Vagina (tissue), 2 donors: ENCODE results near the gene STAT6. TPM values are rescaled to one million over a fixed set of nuclear protein-coding genes. Genes with fewer than 3 reads are reported as not detected.
A peak's percentile ranks its signal among the peaks of the same experiment; 100 is the strongest.

Experiments
- DNase-seq, 2 donors: peaks; one replicate each; pipeline ENCODE4 v3.0.0-alpha.2; 2017; ENCODE audit errors: extremely low spot score in 2 of 2
- H3K27ac ChIP-seq: fragments of 200-600 bp; sonication (generic); one replicate; pipeline ENCODE4 v1.5.1; 2019
- H3K27me3 ChIP-seq: fragments of 200-600 bp; sonication (generic); one replicate; pipeline ENCODE4 v1.5.1; 2019
- H3K36me3 ChIP-seq, 2 donors: fragments of 200-600 bp; sonication (generic); one replicate each; pipeline ENCODE4 v1.5.1; 2017 to 2019
- H3K4me1 ChIP-seq: fragments of 200-600 bp; sonication (generic); one replicate; pipeline ENCODE4 v1.5.1; 2019
- H3K4me3 ChIP-seq, 2 donors: fragments of 200-600 bp; sonication (generic); 1 replicate in 1 of 2; 2 replicates in 1 of 2; pipeline ENCODE4 v1.5.1; 2016 to 2019
- H3K9me3 ChIP-seq: fragments of 200-600 bp; sonication (generic); one replicate; pipeline ENCODE4 v1.5.1; 2019
- POLR2A ChIP-seq, 2 donors: fragments of 450-650 bp; IDR thresholded peaks; one replicate each; pipeline ENCODE4 v1.6.1; 2017; ENCODE audit warnings: antibody characterized with exemption in 2 of 2, mild to moderate bottlenecking in 2 of 2, moderate library complexity in 2 of 2
- POLR2AphosphoS5 ChIP-seq, 2 donors: sonication (generic); formaldehyde crosslinking; IDR thresholded peaks; one replicate each; pipeline ENCODE4 v1.9.0; 2017; ENCODE audit warnings: antibody characterized with exemption in 2 of 2, mild to moderate bottlenecking in 2 of 2, low read depth in 1 of 2; ENCODE audit not compliant: insufficient read depth in 1 of 2
- intact Hi-C: fragments of 100-400 bp; cut with DNase I; formaldehyde crosslinking; loops from one replicate; pipeline ENCODE4 v1.15.1; 2023
- total RNA-seq: library from RNA; depleted of rRNA; stranded (reverse); fragments of >200 nt; gene quantifications from one replicate; pipeline ENCODE4 v1.2.3, GENCODE V29; 2016
- TF ChIP-seq, protein P1 (sequence below), 3 experiments: fragments of 450-650 bp in 2 of 3; fragments of 200-600 bp in 1 of 3; sonication (generic) in 1 of 3; IDR thresholded peaks; one replicate each; pipeline ENCODE4 v1.5.1; 2017 to 2019; ENCODE audit warnings: antibody characterized with exemption in 3 of 3, mild to moderate bottlenecking in 2 of 3, moderate library complexity in 2 of 3

STAT6 gene
- total RNA-seq, 1 donor from 2014 or later, result 146 TPM

DNA sequence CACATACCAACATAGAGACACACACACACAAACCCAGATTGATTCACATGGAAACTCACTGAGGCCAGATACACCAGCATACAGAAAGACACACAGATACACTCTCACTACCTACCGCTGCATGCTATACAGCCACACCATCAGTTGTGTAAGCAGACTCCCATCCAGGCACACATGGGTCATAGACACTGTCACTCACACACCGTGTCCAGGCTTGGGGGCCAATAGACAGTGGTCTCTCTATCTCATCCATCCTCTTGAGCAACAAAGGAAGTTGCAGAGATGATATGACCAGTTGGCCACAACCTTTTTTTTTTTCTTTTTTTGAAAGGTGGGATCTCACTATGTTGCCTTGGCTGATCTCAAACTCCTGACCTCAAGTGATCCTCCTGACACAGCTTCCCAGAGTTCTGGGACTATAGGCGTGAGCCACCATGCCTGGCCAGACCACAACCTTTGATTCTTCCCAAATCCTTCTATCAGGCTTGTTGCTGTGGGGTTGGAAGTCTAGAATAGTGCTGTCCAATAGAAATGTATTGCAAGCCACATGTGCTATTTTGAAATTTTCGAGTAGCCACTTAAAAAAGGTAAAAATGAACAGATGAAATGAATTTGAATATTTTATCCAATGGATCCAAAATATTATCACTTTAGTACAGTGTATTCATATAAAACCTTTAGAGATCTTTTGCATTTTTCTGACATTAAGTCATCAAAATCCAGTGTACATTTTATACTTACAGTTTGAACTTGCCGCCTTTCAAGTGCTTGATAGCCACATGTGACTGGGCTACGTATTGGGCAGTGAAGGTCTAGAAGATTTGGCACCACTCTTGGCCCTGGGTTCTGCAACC, 28.9 kb upstream of the STAT6 start:
- Histone ChIP-seq H3K4me1 (peaks cover 86% of the 10 kb centered on the region), H3K27ac (peak overlapping the region; percentile 99), H3K4me3 (no peak overlapping the region), H3K9me3 (no peaks in the 10 kb centered on the region), H3K36me3 (peaks cover 0 to 53% of the 10 kb centered on the region in 2 donors), H3K27me3 (no peaks in the 10 kb centered on the region)
- TF ChIP-seq POLR2AphosphoS5 (IDR thresholded peaks at IDR 0.05; ENCODE audit: insufficient read depth in 1 of 2, low read depth in 1 of 2) (no peak), POLR2A (IDR thresholded peaks at IDR 0.05) (no peak)
- TF ChIP-seq, protein P1, sequence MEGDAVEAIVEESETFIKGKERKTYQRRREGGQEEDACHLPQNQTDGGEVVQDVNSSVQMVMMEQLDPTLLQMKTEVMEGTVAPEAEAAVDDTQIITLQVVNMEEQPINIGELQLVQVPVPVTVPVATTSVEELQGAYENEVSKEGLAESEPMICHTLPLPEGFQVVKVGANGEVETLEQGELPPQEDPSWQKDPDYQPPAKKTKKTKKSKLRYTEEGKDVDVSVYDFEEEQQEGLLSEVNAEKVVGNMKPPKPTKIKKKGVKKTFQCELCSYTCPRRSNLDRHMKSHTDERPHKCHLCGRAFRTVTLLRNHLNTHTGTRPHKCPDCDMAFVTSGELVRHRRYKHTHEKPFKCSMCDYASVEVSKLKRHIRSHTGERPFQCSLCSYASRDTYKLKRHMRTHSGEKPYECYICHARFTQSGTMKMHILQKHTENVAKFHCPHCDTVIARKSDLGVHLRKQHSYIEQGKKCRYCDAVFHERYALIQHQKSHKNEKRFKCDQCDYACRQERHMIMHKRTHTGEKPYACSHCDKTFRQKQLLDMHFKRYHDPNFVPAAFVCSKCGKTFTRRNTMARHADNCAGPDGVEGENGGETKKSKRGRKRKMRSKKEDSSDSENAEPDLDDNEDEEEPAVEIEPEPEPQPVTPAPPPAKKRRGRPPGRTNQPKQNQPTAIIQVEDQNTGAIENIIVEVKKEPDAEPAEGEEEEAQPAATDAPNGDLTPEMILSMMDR (IDR thresholded peaks at IDR 0.05), result no peak
- no peak for DNase-seq
- intact Hi-C loops, result no loop called here

DNA sequence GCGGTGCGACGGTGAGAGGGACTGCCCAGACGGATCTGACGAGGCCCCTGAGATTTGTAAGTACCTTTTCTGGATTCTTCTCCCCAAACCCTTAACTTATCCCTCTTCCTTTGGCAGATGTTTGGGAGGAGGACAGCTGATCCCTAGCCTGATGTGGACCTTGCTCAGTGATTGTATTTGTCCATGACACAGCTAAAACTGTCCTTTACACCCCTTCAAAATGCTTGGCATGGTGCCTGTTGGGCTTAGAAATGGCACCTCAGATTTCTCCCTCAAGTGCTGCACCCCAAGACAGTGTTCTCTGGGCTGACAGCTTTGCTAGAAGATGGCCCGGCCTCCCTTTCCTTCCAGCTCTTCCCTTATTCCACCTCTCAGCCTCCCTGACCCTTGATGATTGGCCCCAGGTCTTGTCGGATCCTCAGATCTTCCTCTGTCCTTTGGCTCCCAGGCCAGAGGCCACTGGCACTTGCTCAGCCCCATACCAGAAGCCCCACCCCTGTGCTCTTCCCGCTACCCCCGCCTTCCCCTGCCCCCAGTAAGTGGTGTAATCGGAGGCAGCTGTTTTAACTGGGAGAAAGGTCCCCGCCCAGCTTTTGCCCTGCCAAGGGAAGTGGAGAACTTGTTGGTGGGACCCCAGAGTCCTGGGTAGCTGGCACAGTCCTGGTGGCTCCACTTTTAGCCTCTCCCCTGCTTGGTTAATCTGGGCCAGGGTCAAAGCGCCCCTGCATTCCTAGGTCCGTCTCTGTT, 27.5 kb upstream of the STAT6 start:
- H3K9me3 ChIP-seq, result no peaks in the 10 kb centered on the region
- peak overlapping the region; percentile 99 for H3K27ac ChIP-seq
- H3K4me1 ChIP-seq, result peaks cover 93% of the 10 kb centered on the region
- TF ChIP-seq POLR2A (IDR thresholded peaks at IDR 0.05) (no peak), POLR2AphosphoS5 (IDR thresholded peaks at IDR 0.05; ENCODE audit: insufficient read depth in 1 of 2, low read depth in 1 of 2) (peak in 1 of 2 donors; percentile 52)
- TF ChIP-seq, protein P1 (IDR thresholded peaks at IDR 0.05), result no peak
- peaks cover 0 to 40% of the 10 kb centered on the region in 2 donors for H3K36me3 ChIP-seq
- no peaks in the 10 kb centered on the region for H3K27me3 ChIP-seq
- intact Hi-C loops, result no loop called here
- DNase-seq, result no peak
- no peak overlapping the region for H3K4me3 ChIP-seq

DNA sequence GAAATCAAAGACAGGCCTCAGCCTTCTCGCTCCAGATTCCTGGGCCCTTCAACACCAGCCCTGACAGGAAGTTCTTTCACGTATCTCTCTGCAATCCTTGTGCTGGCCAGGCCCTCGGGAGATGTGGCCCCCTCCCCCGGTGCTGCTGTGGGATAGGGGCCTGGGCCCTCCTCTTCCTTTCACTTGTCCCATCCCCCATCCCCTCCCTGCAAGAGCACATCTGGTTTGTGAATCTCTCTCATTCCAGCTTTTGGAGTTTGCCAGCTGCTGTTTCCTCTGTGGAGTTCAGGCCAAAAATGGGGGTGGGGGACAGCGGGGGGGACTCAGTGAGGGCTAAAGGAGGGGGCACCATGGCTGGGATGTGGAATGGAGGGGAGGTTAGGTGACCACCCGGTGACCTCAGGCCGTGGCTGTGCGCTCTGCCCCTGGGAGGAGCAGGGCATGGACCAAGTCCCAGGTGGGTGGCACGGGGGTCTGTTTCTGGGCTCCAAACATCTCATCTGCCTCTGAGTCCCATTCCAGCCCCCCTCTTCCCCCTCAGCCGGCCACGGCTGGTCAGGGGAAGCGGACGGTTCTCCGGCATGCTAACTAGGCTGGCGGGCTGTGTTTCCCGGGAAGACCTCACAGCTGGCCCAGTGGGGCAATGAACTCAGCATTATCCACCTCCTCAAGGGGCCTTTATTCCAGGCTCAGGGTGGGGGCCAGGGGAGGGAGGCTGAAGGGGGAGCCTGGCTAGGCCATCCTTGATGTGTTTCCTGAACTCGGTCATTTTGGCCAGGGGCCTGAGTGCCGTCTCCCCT, 24.6 kb upstream of the STAT6 start:
- peak overlapping the region; percentile 99 for H3K27ac ChIP-seq
- peak in 1 of 2 donors; percentile 88 for DNase-seq
- no peaks in the 10 kb centered on the region for H3K27me3 ChIP-seq
- intact Hi-C loops, result no loop called here
- peak overlapping the region; percentile 15 to 23 for H3K4me3 ChIP-seq
- peaks cover 0 to 12% of the 10 kb centered on the region in 2 donors for H3K36me3 ChIP-seq
- no peaks in the 10 kb centered on the region for H3K9me3 ChIP-seq
- peaks cover 93% of the 10 kb centered on the region for H3K4me1 ChIP-seq
- TF ChIP-seq POLR2A (IDR thresholded peaks at IDR 0.05) (no peak), POLR2AphosphoS5 (IDR thresholded peaks at IDR 0.05; ENCODE audit: insufficient read depth in 1 of 2, low read depth in 1 of 2) (no peak)
- TF ChIP-seq, protein P1 (IDR thresholded peaks at IDR 0.05), result no peak

DNA sequence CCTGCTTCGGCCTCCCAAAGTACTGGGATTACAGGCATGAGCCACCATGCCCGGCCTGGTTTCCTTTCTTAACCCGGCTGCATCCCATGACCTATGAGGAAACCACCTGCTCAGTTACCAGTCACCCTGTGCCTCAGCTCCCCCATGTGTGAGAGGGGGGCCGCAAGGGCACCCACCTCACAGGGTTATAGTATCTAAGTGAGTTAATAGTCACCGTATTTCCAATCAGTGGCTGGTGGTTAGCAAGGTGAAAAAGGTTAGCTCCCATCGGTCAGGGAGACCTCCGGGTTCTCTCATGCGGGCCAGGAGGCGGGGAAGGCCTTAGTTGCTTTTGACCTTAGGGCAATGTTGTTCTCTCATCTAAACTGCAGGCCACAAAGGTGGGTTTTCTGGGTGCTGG, 23.8 kb upstream of the STAT6 start:
- H3K27ac ChIP-seq, result peak overlapping the region; percentile 99
- TF ChIP-seq POLR2A (IDR thresholded peaks at IDR 0.05) (no peak), POLR2AphosphoS5 (IDR thresholded peaks at IDR 0.05; ENCODE audit: insufficient read depth in 1 of 2, low read depth in 1 of 2) (no peak)
- TF ChIP-seq, protein P1 (IDR thresholded peaks at IDR 0.05), result no peak
- intact Hi-C loops, result no loop called here
- no peaks in the 10 kb centered on the region for H3K27me3 ChIP-seq
- H3K4me1 ChIP-seq, result peaks cover 96% of the 10 kb centered on the region
- H3K9me3 ChIP-seq, result no peaks in the 10 kb centered on the region
- no peak for DNase-seq
- H3K36me3 ChIP-seq, result peaks cover 0 to 10% of the 10 kb centered on the region in 2 donors
- no peak overlapping the region for H3K4me3 ChIP-seq
